DND-41 (cell line): ENCODE data around the gene RADIL.

Experiments used
- CTCF ChIP-seq: IDR thresholded peaks from 2 replicates; pipeline ENCODE4 v1.5.1; 2012; ENCODE audit warnings: borderline replicate concordance, low read length, moderate library complexity, mild to moderate bottlenecking; ENCODE audit not compliant: poor library complexity, severe bottlenecking; ENCODE audit errors: extremely low read depth
- EZH2 ChIP-seq: IDR thresholded peaks from 3 replicates; pipeline ENCODE4 v1.6.1; 2012; ENCODE audit warnings: borderline replicate concordance, low read depth, mild to moderate bottlenecking, moderate library complexity, low read length, inconsistent platforms; ENCODE audit not compliant: severe bottlenecking

- no peak for TF ChIP-seq CTCF
- no peak for TF ChIP-seq EZH2
Observed at GRCh38 chr7:4850262-4850795, 33.2 kb downstream of the RADIL start.
